K562 (cell line): ENCODE data around the gene ANKS3. TPM values are rescaled to one million over a fixed set of nuclear protein-coding genes. Genes with fewer than 3 reads are reported as not detected.

Source experiments
- C11orf30 ChIP-seq: fragments of 450-650 bp; IDR thresholded peaks from 2 replicates; pipeline ENCODE4 v1.6.1; 2016; ENCODE audit warnings: low read depth, mild to moderate bottlenecking
- GABPB1 ChIP-seq: sonication (generic); formaldehyde crosslinking; IDR thresholded peaks from 2 replicates; pipeline ENCODE4 v1.8.0; 2022; ENCODE audit warnings: mild to moderate bottlenecking, missing genetic modification reagents
- HNRNPL ChIP-seq: fragments of 200-400 bp; formaldehyde crosslinking; IDR thresholded peaks from 2 replicates; pipeline ENCODE4 v1.6.1; 2017; ENCODE audit warnings: low read depth, mild to moderate bottlenecking, low read length
- KDM5B ChIP-seq: fragments of 200-600 bp; sonication (generic); IDR thresholded peaks from 2 replicates; pipeline ENCODE4 v1.6.1; 2012; ENCODE audit warnings: low read depth, mild to moderate bottlenecking, moderate library complexity, low read length, control low read depth, inconsistent platforms; ENCODE audit not compliant: insufficient replicate concordance
- PHF20 ChIP-seq: fragments of 450-650 bp; IDR thresholded peaks from 2 replicates; pipeline ENCODE4 v1.6.1; 2018; ENCODE audit not compliant: partially characterized antibody
- PHF8 ChIP-seq: fragments of 200-600 bp; sonication (generic); IDR thresholded peaks from 2 replicates; pipeline ENCODE4 v1.6.1; 2012; ENCODE audit warnings: mixed run types, mild to moderate bottlenecking, inconsistent platforms, low read length, moderate library complexity, borderline replicate concordance
- POLR2AphosphoS2 ChIP-seq: IDR thresholded peaks from 2 replicates; pipeline ENCODE4 v1.6.1; 2012; ENCODE audit warnings: low read length, improper control_type of control experiment
- POLR2AphosphoS5 ChIP-seq: IDR thresholded peaks from 2 replicates; pipeline ENCODE4 v1.6.1; 2011; ENCODE audit warnings: mild to moderate bottlenecking, low read depth, low read length, moderate library complexity; ENCODE audit not compliant: control insufficient read depth, insufficient read depth
- RBFOX2 ChIP-seq: fragments of 200-400 bp; formaldehyde crosslinking; IDR thresholded peaks from 2 replicates; pipeline ENCODE4 v1.6.1; 2017; ENCODE audit warnings: low read depth, mild to moderate bottlenecking, low read length, moderate library complexity
- RBM25 ChIP-seq: fragments of 200-400 bp; formaldehyde crosslinking; IDR thresholded peaks from 2 replicates; pipeline ENCODE4 v1.6.1; 2018; ENCODE audit warnings: low read length, low read depth, moderate library complexity; ENCODE audit not compliant: severe bottlenecking
- TCF3 ChIP-seq: sonication (generic); formaldehyde crosslinking; IDR thresholded peaks from 2 replicates; pipeline ENCODE4 v1.4.0; 2020; ENCODE audit warnings: mild to moderate bottlenecking, missing genetic modification reagents
- TOE1 ChIP-seq, 2 experiments: fragments of 450-650 bp in 1 of 2; sonication (generic) in 1 of 2; formaldehyde crosslinking in 1 of 2; IDR thresholded peaks; 2 replicates each; pipeline versions ENCODE4 v1.7.1 to v1.8.0; 2016 to 2022; ENCODE audit warnings: borderline replicate concordance in 2 of 2, mild to moderate bottlenecking in 2 of 2, antibody characterized with exemption in 1 of 2, inconsistent platforms in 1 of 2, low read depth in 1 of 2, missing genetic modification reagents in 1 of 2, moderate library complexity in 1 of 2
- XRCC3 ChIP-seq: fragments of 450-650 bp; IDR thresholded peaks from 2 replicates; pipeline ENCODE4 v1.6.1; 2017; ENCODE audit warnings: mild to moderate bottlenecking, moderate library complexity
- XRCC5 ChIP-seq: fragments of 200-400 bp; formaldehyde crosslinking; IDR thresholded peaks from 2 replicates; pipeline ENCODE4 v1.6.1; 2017; ENCODE audit warnings: low read depth, mild to moderate bottlenecking, low read length
- YY1 ChIP-seq, 3 experiments: IDR thresholded peaks; 2 replicates each; pipeline ENCODE4 v1.6.1; 2011; ENCODE audit warnings: low read length in 2 of 3, mild to moderate bottlenecking in 2 of 3, moderate library complexity in 2 of 3, borderline replicate concordance in 1 of 3, control low read depth in 1 of 3, low read depth in 1 of 3; ENCODE audit not compliant: insufficient read depth in 3 of 3, insufficient replicate concordance in 2 of 3, control insufficient read depth in 1 of 3, insufficient read length in 1 of 3; ENCODE audit errors: extremely low read depth in 1 of 3
- ZFP30 ChIP-seq: fragments of 250-450 bp; sonication (Bioruptor Pico); IDR thresholded peaks from 2 replicates; pipeline ENCODE4 v1.8.0; 2022; ENCODE audit warnings: moderate library complexity, mild to moderate bottlenecking, inconsistent platforms, borderline replicate concordance
- ZKSCAN8 ChIP-seq: fragments of 200-800 bp; sonication (Bioruptor generic); IDR thresholded peaks from 2 replicates; pipeline ENCODE4 v1.6.1; 2016; ENCODE audit warnings: missing genetic modification characterization, missing compliant biosample characterization
- ZNF23 ChIP-seq: fragments of 250-450 bp; sonication (Bioruptor Pico); IDR thresholded peaks from 2 replicates; pipeline ENCODE4 v1.4.0; 2020; ENCODE audit warnings: mild to moderate bottlenecking
- polyA plus RNA-seq, 8 experiments: library from polyadenylated mRNA; depleted of rRNA in 4 of 8; stranded (reverse) in 5 of 8; unstranded in 3 of 8; fragments of >200 nt; fragmentation: Nextera tagmentation in 2 of 8; fragmentation: Illumina TruSeq in 1 of 8; extraction: Ambion mirVana in 2 of 8; extraction: Trizol in 1 of 8; gene quantifications; 2 replicates each; pipeline versions ENCODE4 v1.2.1 to v1.2.3, GENCODE V29; 2011 to 2014; ENCODE audit warnings: inconsistent platforms in 1 of 8, missing spikeins in 1 of 8
- total RNA-seq, 7 experiments: library from RNA; depleted of rRNA in 6 of 7; stranded (reverse); fragments of >200 nt in 6 of 7; fragmentation: Illumina TruSeq in 2 of 7; extraction: Trizol in 2 of 7; gene quantifications; 2 replicates each; pipeline versions ENCODE4 v1.2.1 to v1.2.3, GENCODE V29; 2011 to 2021; ENCODE audit warnings: low replicate concordance in 1 of 7
- TF ChIP-seq, protein P1 (sequence below): sonication (generic); formaldehyde crosslinking; IDR thresholded peaks from 2 replicates; pipeline ENCODE4 v1.8.0; 2022; ENCODE audit warnings: missing genetic modification reagents, mild to moderate bottlenecking, borderline replicate concordance
- TF ChIP-seq, protein P2 (sequence below): fragments of 450-650 bp; formaldehyde crosslinking; IDR thresholded peaks from 2 replicates; pipeline ENCODE4 v1.4.0; 2020; ENCODE audit warnings: mild to moderate bottlenecking, moderate library complexity
- TF ChIP-seq, protein P3 (sequence below): fragments of 450-650 bp; IDR thresholded peaks from 2 replicates; pipeline ENCODE4 v1.6.1; 2017; ENCODE audit warnings: antibody characterized with exemption

The ANKS3 gene
- total and polyA plus RNA-seq, 9 of the 15 experiments (the other 6 are each of a cell fraction or from before 2014, with no cell fraction given): 0.43 to 25.7 (median 14.8) TPM

DNA sequence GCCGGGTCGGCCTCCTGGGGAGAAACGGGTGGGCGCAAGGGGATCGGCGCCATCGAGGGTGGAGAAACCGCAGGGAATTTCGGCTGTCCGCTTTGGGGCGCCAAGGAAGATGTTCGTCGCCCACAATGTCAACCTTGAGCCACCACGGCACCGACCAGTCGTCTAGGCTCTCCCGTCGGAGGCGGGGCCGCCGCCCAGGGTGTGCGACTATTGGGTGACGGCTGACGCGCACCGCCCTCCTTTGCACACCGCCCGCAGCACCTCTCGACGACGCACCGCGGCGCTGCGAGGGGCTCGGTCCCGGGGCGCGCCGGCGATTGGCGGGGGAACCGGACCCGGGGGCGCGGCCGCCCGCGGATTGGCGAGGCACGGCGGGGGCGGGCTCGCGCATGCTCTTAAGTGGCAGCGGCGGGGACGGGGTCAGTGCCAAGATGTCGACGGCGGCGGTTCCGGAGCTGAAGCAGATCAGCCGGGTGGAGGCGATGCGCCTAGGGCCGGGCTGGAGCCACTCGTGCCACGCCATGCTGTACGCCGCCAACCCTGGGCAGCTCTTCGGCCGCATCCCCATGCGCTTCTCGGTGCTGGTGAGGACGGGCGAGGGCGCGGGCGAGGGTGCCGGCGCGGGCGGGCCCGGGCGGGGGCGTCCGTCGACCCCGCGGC is 40.6 kb downstream of the ANKS3 start, which contains the start of gene NUDT16L1 (continued):
- TF ChIP-seq TCF3 (0 out of 2 replicates have a peak, but pooled peaks have one; percentile 15), PHF20 (peak; percentile 46), ZKSCAN8 (CRISPR knock-in tag) (no peak), TOE1 (IDR thresholded peaks at IDR 0.05; ENCODE audit: borderline replicate concordance) (no peak), TOE1 (CRISPR knock-in tag; IDR thresholded peaks at IDR 0.05; ENCODE audit: borderline replicate concordance, low read depth) (no peak), POLR2AphosphoS2 (peak; percentile 71; the same call in 1 of the 2 replicates), RBFOX2 (peak; percentile 90), PHF8 (peak; percentile 79; the same call in 1 of the 2 replicates), YY1 (IDR thresholded peaks at IDR 0.05; ENCODE audit: borderline replicate concordance in 1 of 3, control insufficient read depth in 1 of 3, extremely low read depth in 1 of 3, insufficient read depth in 3 of 3, insufficient read length in 1 of 3, insufficient replicate concordance in 2 of 3, low read depth in 1 of 3, low read length in 2 of 3) (peak; percentile 13 to 86 (median 69)), RBM25 (peak; percentile 100), ZFP30 (no peak), POLR2AphosphoS5 (0 out of 2 replicates have a peak, but pooled peaks have one; percentile 34), C11orf30 (peak; percentile 33), GABPB1 (CRISPR knock-in tag) (no peak), ZNF23 (CRISPR knock-in tag) (no peak), KDM5B (peak; percentile 82), XRCC5 (no peak), XRCC3 (no peak), HNRNPL (no peak)
- TF ChIP-seq, protein P1, sequence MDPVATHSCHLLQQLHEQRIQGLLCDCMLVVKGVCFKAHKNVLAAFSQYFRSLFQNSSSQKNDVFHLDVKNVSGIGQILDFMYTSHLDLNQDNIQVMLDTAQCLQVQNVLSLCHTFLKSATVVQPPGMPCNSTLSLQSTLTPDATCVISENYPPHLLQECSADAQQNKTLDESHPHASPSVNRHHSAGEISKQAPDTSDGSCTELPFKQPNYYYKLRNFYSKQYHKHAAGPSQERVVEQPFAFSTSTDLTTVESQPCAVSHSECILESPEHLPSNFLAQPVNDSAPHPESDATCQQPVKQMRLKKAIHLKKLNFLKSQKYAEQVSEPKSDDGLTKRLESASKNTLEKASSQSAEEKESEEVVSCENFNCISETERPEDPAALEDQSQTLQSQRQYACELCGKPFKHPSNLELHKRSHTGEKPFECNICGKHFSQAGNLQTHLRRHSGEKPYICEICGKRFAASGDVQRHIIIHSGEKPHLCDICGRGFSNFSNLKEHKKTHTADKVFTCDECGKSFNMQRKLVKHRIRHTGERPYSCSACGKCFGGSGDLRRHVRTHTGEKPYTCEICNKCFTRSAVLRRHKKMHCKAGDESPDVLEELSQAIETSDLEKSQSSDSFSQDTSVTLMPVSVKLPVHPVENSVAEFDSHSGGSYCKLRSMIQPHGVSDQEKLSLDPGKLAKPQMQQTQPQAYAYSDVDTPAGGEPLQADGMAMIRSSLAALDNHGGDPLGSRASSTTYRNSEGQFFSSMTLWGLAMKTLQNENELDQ (CRISPR knock-in tag): no peak
- TF ChIP-seq, protein P2, sequence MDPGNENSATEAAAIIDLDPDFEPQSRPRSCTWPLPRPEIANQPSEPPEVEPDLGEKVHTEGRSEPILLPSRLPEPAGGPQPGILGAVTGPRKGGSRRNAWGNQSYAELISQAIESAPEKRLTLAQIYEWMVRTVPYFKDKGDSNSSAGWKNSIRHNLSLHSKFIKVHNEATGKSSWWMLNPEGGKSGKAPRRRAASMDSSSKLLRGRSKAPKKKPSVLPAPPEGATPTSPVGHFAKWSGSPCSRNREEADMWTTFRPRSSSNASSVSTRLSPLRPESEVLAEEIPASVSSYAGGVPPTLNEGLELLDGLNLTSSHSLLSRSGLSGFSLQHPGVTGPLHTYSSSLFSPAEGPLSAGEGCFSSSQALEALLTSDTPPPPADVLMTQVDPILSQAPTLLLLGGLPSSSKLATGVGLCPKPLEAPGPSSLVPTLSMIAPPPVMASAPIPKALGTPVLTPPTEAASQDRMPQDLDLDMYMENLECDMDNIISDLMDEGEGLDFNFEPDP (CRISPR knock-in tag): no peak
- TF ChIP-seq, protein P3, sequence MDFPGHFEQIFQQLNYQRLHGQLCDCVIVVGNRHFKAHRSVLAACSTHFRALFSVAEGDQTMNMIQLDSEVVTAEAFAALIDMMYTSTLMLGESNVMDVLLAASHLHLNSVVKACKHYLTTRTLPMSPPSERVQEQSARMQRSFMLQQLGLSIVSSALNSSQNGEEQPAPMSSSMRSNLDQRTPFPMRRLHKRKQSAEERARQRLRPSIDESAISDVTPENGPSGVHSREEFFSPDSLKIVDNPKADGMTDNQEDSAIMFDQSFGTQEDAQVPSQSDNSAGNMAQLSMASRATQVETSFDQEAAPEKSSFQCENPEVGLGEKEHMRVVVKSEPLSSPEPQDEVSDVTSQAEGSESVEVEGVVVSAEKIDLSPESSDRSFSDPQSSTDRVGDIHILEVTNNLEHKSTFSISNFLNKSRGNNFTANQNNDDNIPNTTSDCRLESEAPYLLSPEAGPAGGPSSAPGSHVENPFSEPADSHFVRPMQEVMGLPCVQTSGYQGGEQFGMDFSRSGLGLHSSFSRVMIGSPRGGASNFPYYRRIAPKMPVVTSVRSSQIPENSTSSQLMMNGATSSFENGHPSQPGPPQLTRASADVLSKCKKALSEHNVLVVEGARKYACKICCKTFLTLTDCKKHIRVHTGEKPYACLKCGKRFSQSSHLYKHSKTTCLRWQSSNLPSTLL: no peak
